ENCODE data around the gene UBE2K. TPM values are rescaled to one million over a fixed set of nuclear protein-coding genes. Genes with fewer than 3 reads are reported as not detected.
"Not testable (repeated sequence)": the region's sequence is repeated elsewhere in the genome, so short reads cannot be mapped to it uniquely, and the experiment has no call there.

The UBE2K gene
- total RNA-seq, 2 experiments from 2014 or later = 92.7 to 102 TPM

- Mint-ChIP-seq H3K27me3 (no peaks in the 10 kb centered on the region), H3K36me3 (peaks cover 12% of the 10 kb centered on the region), H3K4me3 (no peak overlapping the region), H3K9me3 (no peaks in the 10 kb centered on the region), H3K4me1 (peaks cover 14% of the 10 kb centered on the region), H3K27ac (no peak overlapping the region)
- no peak for DNase-seq
These were observed 34.8 kb downstream of the UBE2K start for GRCh38 chr4:39732728-39733127.

- not testable (repeated sequence) for H3K4me1 Mint-ChIP-seq, DNase-seq, H3K9me3 Mint-ChIP-seq, H3K27me3 Mint-ChIP-seq, H3K4me3 Mint-ChIP-seq, H3K36me3 Mint-ChIP-seq, H3K27ac Mint-ChIP-seq
These were observed 41.7 kb downstream of the UBE2K start for GRCh38 chr4:39739591-39739990.

GRCh38 chr4:39741401-39741800, 43.5 kb downstream of the UBE2K start:
- Mint-ChIP-seq H3K36me3 (peaks cover 4% of the 10 kb centered on the region), H3K4me1 (peaks cover 8% of the 10 kb centered on the region), H3K9me3 (no peaks in the 10 kb centered on the region), H3K4me3 (no peak overlapping the region), H3K27ac (no peak overlapping the region), H3K27me3 (no peaks in the 10 kb centered on the region)
- DNase-seq = no peak

- no peaks in the 10 kb centered on the region for H3K27me3 Mint-ChIP-seq
- H3K4me1 Mint-ChIP-seq = peaks cover 20% of the 10 kb centered on the region
- peaks cover 8% of the 10 kb centered on the region for H3K36me3 Mint-ChIP-seq
- H3K9me3 Mint-ChIP-seq = no peaks in the 10 kb centered on the region
- no peak overlapping the region for H3K27ac Mint-ChIP-seq
- H3K4me3 Mint-ChIP-seq = no peak overlapping the region
- DNase-seq = no peak
These were observed 48.0 kb downstream of the UBE2K start for GRCh38 chr4:39745920-39746319.

GRCh38 chr4:39750216-39750615, 52.3 kb downstream of the UBE2K start:
- Mint-ChIP-seq H3K27ac (no peak overlapping the region), H3K4me1 (peaks cover 22% of the 10 kb centered on the region), H3K36me3 (peaks cover 10% of the 10 kb centered on the region), H3K9me3 (no peaks in the 10 kb centered on the region), H3K4me3 (no peak overlapping the region), H3K27me3 (no peaks in the 10 kb centered on the region)
- DNase-seq = no peak

DNA sequence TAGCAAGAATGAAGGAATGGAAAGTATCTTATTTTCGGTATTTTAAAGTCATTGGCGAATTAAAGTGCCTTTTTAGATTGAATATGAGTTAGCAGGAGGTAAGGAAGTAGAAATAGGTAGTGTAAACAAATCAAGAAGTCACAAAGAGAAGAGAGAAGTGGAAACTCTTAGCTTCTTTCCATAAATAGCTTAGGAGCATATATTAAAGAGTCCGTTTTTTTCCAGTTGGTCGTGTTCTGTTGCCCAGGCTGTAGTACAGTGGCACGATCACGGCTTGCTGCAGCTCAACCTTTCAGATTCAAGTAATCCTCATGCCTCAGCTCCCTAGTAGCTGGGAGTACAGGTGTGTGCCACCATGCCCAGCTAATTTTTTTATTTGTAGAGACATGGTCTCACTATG, 56.4 kb downstream of the UBE2K start:
- no peak for DNase-seq
- Mint-ChIP-seq H3K9me3 (no peaks in the 10 kb centered on the region), H3K36me3 (peaks cover 4% of the 10 kb centered on the region), H3K4me1 (peaks cover 5% of the 10 kb centered on the region), H3K27me3 (no peaks in the 10 kb centered on the region), H3K4me3 (no peak overlapping the region), H3K27ac (no peak overlapping the region)

DNA sequence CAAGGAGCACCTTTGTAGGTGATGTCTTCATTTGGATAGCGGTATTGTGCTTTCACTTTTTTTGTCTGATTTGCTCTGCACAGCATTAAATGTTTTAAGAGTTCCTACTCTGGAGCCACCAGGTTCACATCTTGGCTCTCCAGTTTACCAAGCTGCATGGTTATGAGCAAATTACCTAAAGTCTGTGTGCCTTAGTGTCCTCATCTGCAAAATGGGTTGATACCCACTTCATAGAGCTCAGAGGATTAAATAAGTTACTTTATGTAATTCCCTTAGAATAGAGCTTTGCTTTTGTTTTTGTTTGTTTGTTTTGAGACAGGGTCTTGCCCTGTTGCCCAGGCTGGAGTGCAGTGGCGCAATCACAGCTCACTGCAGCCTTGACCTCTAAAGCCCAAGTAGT, 58.2 kb downstream of the UBE2K start:
- H3K9me3 Mint-ChIP-seq = no peaks in the 10 kb centered on the region
- no peak overlapping the region for H3K27ac Mint-ChIP-seq
- peaks cover 6% of the 10 kb centered on the region for H3K4me1 Mint-ChIP-seq
- H3K36me3 Mint-ChIP-seq = peaks cover 12% of the 10 kb centered on the region
- H3K27me3 Mint-ChIP-seq = no peaks in the 10 kb centered on the region
- H3K4me3 Mint-ChIP-seq = no peak overlapping the region
- DNase-seq = no peak

DNA sequence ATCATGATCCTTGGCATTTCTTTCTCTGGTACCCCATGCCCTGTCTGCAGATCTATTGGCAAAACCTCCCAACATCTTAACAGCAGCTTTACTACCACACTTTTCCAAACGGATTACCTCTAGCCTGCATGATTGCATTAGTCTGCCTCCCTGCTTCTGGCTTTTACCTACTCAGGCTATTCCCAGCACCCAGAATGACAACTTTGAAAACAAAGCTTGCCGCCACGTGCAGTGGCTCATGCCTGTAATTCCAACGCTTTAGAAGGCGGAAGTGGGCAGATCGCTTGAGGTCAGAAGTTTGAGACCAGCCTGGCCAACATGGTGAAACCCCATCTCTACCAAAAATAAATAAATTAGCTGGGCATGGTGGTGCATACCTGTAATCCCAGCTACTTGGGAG, 60.2 kb downstream of the UBE2K start:
- Mint-ChIP-seq H3K9me3 (no peaks in the 10 kb centered on the region), H3K27ac (no peak overlapping the region), H3K4me3 (no peak overlapping the region), H3K27me3 (no peaks in the 10 kb centered on the region), H3K36me3 (peaks cover 15% of the 10 kb centered on the region), H3K4me1 (peaks cover 6% of the 10 kb centered on the region)
- no peak for DNase-seq

DNA sequence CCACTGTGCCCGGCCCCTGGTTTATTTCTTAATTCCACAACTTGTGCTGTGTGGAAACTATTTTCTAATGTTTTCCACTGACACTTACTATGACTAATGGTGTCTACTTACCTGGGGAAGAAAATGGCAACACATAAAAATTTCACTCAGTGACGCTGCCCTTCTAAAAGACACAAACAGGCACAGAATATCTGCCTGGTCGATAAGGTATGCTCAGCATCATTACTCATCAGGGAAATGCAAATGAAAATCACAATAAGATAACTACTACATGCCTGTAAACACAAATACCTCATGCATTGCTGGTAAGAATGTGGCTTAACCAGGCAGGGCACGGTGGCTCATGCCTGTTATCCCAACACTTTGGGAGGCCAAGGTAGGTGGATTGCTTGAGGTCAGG, 61.6 kb downstream of the UBE2K start:
- no peak overlapping the region for H3K4me3 Mint-ChIP-seq

DNA sequence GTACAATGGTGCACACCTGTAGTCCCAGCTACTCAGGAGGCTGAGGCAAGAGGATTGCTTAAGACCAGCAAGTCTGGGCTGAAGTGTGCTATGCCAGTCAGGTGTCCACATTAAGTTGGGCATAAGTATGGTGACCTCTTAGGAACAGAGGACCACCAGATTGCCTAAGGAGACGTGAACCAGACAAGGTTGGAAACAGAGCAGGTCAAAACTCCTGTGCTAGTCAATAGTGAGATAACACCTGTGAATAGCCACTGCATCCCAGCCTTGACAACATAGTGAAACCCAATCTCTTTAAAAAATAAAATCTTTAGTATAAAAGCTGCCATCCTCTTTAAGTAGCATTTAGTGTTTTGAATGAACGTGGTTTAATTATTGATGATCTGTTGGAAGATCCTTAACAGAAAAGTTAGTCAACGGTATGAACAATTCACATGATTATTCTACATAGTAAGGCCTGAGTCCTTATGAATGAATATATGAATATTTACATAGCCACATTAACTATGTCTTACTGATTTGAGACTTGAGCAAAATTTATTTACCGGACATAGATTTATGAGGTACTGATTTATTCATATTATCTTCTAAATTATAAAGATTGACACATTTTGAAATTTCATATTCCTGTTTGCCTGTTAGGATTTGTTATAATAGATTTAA, 63.2 kb downstream of the UBE2K start:
- Mint-ChIP-seq H3K4me1 (peaks cover 1% of the 10 kb centered on the region), H3K36me3 (peaks cover 20% of the 10 kb centered on the region), H3K27me3 (no peaks in the 10 kb centered on the region), H3K27ac (no peak overlapping the region), H3K4me3 (no peak overlapping the region), H3K9me3 (no peaks in the 10 kb centered on the region)
- no peak for DNase-seq

More for the DNA sequence above, 61.6 kb downstream of the UBE2K start:
- H3K36me3 Mint-ChIP-seq = peaks cover 18% of the 10 kb centered on the region
- H3K4me1 Mint-ChIP-seq = peaks cover 3% of the 10 kb centered on the region
- no peaks in the 10 kb centered on the region for H3K9me3 Mint-ChIP-seq
- H3K27ac Mint-ChIP-seq = peak overlapping the region; percentile 42
- no peaks in the 10 kb centered on the region for H3K27me3 Mint-ChIP-seq
- DNase-seq = no peak

DNA sequence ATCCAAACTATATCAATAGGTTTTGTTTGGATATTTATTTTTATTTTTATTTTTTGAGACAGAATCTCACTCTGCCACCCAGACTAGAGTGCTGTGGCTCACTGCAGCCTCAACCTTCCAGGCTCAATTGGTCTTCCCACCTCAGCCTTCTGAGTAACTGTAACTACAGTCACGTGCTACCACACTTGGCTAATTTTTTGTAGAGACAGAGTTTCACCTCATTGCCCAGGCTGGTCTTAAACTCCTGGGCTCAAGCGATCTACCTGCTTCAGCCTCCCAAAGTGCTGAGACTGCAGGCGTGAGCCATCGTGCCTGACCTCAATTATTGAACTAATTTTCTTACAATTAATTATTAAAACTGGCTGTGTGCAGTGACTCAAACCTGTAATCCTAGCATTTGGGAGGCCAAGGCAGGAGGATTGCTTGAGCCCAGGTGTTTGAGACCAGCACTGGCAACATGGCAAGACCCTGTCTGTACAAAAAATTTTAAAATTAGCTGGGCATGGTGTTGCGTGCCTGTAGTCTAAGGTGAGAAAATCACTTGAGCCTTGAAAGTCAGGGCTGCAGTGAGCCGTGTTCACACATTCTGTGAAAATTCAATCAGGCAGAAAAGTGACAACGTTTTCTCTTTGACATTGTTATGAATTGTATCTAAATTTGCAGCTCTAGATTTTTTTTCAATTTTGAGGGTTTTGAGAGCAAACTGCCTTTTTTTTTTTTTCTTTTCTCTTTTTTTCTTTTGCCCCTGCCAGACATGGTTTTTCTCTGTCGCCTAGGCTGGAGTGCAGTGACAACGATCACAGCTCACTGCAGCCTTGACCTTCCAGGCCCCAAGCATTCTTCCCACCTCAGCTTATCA, 66.0 kb downstream of the UBE2K start:
- Mint-ChIP-seq H3K4me1 (peaks cover 1% of the 10 kb centered on the region), H3K27me3 (no peaks in the 10 kb centered on the region), H3K9me3 (no peaks in the 10 kb centered on the region), H3K27ac (no peak overlapping the region), H3K4me3 (no peak overlapping the region), H3K36me3 (peaks cover 23% of the 10 kb centered on the region)
- DNase-seq = no peak

- no peaks in the 10 kb centered on the region for H3K9me3 Mint-ChIP-seq
- no peak overlapping the region for H3K4me3 Mint-ChIP-seq
- no peak for DNase-seq
- no peak overlapping the region for H3K27ac Mint-ChIP-seq
- H3K4me1 Mint-ChIP-seq = no peaks in the 10 kb centered on the region
- H3K27me3 Mint-ChIP-seq = no peaks in the 10 kb centered on the region
- H3K36me3 Mint-ChIP-seq = peaks cover 11% of the 10 kb centered on the region
These were observed 72.1 kb downstream of the UBE2K start for GRCh38 chr4:39770005-39770404.

GRCh38 chr4:39770471-39770870, 72.5 kb downstream of the UBE2K start:
- H3K4me1 Mint-ChIP-seq = no peaks in the 10 kb centered on the region
- DNase-seq = no peak
- H3K27me3 Mint-ChIP-seq = no peaks in the 10 kb centered on the region
- no peaks in the 10 kb centered on the region for H3K9me3 Mint-ChIP-seq
- peaks cover 11% of the 10 kb centered on the region for H3K36me3 Mint-ChIP-seq
- no peak overlapping the region for H3K4me3 Mint-ChIP-seq
- no peak overlapping the region for H3K27ac Mint-ChIP-seq

DNA sequence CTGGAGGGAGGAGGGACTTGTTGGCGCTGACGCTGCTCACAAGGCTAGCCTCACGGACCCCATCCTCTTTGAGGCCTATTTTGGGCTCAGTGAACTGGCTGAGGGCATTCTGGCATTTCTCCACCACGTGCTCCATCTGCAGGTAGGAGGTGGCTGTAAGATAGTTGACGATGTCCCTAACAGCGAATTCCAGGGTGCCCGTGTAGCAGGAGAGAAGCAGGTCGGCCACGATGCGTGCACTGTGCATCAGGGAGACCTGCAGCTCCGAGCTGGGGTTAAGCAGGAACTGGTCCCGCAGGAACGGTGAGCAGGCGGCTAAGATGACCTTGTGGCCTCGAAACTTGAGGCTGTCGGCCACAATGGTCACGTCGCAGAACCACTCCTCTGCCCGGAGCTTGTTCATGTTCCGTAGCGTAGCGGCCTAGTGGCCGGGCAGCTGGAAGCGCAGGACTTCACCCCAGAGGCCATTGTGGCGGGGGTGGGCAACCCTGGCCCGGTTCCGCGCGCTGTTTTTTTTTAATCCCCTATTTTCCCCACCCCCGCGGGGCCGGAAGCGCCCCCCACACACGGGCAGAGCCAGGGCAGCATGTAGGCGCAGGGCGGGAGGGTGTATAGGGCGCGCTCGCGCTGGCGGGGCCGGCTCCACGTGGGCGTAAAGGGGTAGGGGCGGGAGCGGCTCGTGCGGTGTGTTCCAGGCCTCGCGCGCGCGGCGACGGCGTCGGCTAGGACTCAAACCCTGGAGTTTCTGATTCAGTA, 73.2 kb downstream of the UBE2K start:
- Mint-ChIP-seq H3K9me3 (no peaks in the 10 kb centered on the region), H3K4me1 (no peaks in the 10 kb centered on the region), H3K27ac (no peak overlapping the region), H3K36me3 (peaks cover 9% of the 10 kb centered on the region), H3K27me3 (no peaks in the 10 kb centered on the region), H3K4me3 (no peak overlapping the region)
- no peak for DNase-seq

DNA sequence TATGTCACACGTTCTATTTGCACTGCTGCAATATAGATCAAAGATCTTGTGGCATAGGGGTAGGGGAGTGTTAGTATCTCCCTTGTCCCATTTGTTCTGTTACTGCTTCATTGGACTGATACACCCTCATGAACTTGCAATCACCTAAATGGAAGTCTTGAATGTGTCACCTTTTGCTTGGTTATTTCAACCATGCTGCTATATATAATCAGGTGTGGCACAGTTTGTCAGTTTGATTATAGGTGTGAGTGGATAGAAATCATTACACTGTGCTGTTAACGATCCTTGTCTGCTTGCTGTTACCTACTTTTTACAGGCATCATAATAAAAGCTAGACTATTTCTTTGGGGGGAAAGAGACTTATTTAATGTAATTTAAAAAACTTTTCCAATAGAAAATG, 84.1 kb downstream of the UBE2K start:
- not testable (repeated sequence) for H3K4me1 Mint-ChIP-seq, H3K36me3 Mint-ChIP-seq, H3K27me3 Mint-ChIP-seq, H3K9me3 Mint-ChIP-seq, H3K4me3 Mint-ChIP-seq, H3K27ac Mint-ChIP-seq, DNase-seq
